ENCODE measurements around the gene STX19. TPM values are rescaled to one million over a fixed set of nuclear protein-coding genes. Genes with fewer than 3 reads are reported as not detected.
"Not testable (repeated sequence)": the region's sequence is repeated elsewhere in the genome, so short reads cannot be mapped to it uniquely, and the experiment has no call there.

Gene STX19
- total and polyA plus RNA-seq, 11 donors: 0.25 TPM; not detected in 10

- Histone ChIP-seq H3K4me1 (peaks cover 0 to 36% (median 11%) of the 10 kb centered on the region in 12 donors), H3K27ac (peak within 1 kb of the TSS; percentile 76 to 97 (median 90)), H3K36me3 (no peaks in the 10 kb centered on the region), H3K9me3 (no peaks in the 10 kb centered on the region), H3K27me3 (no peaks in the 10 kb centered on the region), H3K4me3 (peak within 1 kb of the TSS; percentile 43 to 93 (median 65))
- TF ChIP-seq POLR2A (IDR thresholded peaks at IDR 0.05) (peak in 1 of 2 donors; percentile 72), CTCF (IDR thresholded peaks at IDR 0.05) (peak in 3 of 12 donors; percentile 10 to 18 (median 16))
- DNase-seq (peak; percentile 89 to 93 (median 92)), ATAC-seq (peak; percentile 78 to 98 (median 96))
- intact Hi-C loops (cut with DNase I): loop anchor here in 1 of 10 donors (2.0 kb wide), 1 partner anchor 65 kb away; no protein-coding TSS in a partner anchor
- whole genome bisulfite sequencing, 4 donors: 1% methylated on average over 20 to 53 of the region's 53 CpGs
These were observed 55.0 kb downstream of the STX19 start, which contains the start of gene PROS1 for GRCh38 chr3:93973131-93974126. PROS1 (minus strand) TSS chr3:93973896; CDS start chr3:93973749, 147 bp downstream.

- Histone ChIP-seq H3K4me3 (no peak overlapping the region), H3K9me3 (no peaks in the 10 kb centered on the region), H3K36me3 (peaks cover 0 to 4% (median 0%) of the 10 kb centered on the region in 9 donors), H3K27me3 (no peaks in the 10 kb centered on the region), H3K27ac (peak overlapping the region in 4 of 12 donors; percentile 3 to 35 (median 19)), H3K4me1 (peaks cover 0 to 36% (median 12%) of the 10 kb centered on the region in 12 donors)
- 91 to 96% (median 93%) methylated on average over 1 of the region's 1 CpG for WGBS, 4 donors
- DNase-seq (no peak), ATAC-seq (no peak)
- no peak for TF ChIP-seq CTCF (IDR thresholded peaks at IDR 0.05)
- no peak for TF ChIP-seq POLR2A (IDR thresholded peaks at IDR 0.05)
- intact Hi-C loops (cut with DNase I): no loop called here
These were observed 58.4 kb downstream of the STX19 start for GRCh38 chr3:93969997-93970396.

- intact Hi-C loops (cut with DNase I): no loop called here
- peak in 2 of 4 donors; percentile 11 to 19 for ATAC-seq
These were observed 59.0 kb downstream of the STX19 start for GRCh38 chr3:93969443-93969842.

GRCh38 chr3:93965106-93965505, 63.3 kb downstream of the STX19 start:
- WGBS, 4 donors: 96 to 97% (median 97%) methylated on average over 19 of the region's 19 CpGs
- H3K27me3 ChIP-seq; ATAC-seq; H3K4me3 ChIP-seq; DNase-seq; intact Hi-C loops (cut with DNase I); H3K36me3 ChIP-seq; H3K27ac ChIP-seq; H3K9me3 ChIP-seq: not testable (repeated sequence)
- H3K4me1 ChIP-seq: peaks cover 0 to 16% (median 0%) of the 10 kb centered on the region in 12 donors

More at GRCh38 chr3:93969443-93969842, 59.0 kb downstream of the STX19 start:
- no peak for DNase-seq
- Histone ChIP-seq H3K4me1 (peaks cover 0 to 35% (median 12%) of the 10 kb centered on the region in 12 donors), H3K27ac (peak overlapping the region in 4 of 12 donors; percentile 3 to 35 (median 19)), H3K27me3 (no peaks in the 10 kb centered on the region), H3K36me3 (peaks cover 0 to 4% (median 0%) of the 10 kb centered on the region in 9 donors), H3K4me3 (no peak overlapping the region), H3K9me3 (no peaks in the 10 kb centered on the region)
- WGBS, 4 donors: 43 to 59% (median 49%) methylated on average over 3 of the region's 3 CpGs
- no peak for TF ChIP-seq CTCF (IDR thresholded peaks at IDR 0.05)
- TF ChIP-seq POLR2A (IDR thresholded peaks at IDR 0.05): no peak

Other genes with a start within 250 kb of the STX19 start
- gene PROS1, start 54.7 kb downstream of the STX19 start, total RNA-seq: 100 to 1,000 TPM in 3 of 9 donors, 10 to 100 TPM in 6; 45.9 to 203 (median 69.3) TPM
- gene PROS1, start 54.7 kb downstream of the STX19 start, polyA plus RNA-seq: 10 to 100 TPM; 20.4 to 44.4 TPM
- gene ARL13B, start 48.4 kb downstream of the STX19 start, total RNA-seq: 1 to 10 TPM; 3.1 to 9.0 (median 5.4) TPM
- gene ARL13B, start 48.4 kb downstream of the STX19 start, polyA plus RNA-seq: 1 to 10 TPM; 1.7 to 3.7 TPM
- 1 to 10 TPM; 1.6 to 5.4 (median 3.7) TPM for gene DHFR2, start 34.3 kb upstream of the STX19 start, total RNA-seq
- gene DHFR2, start 34.3 kb upstream of the STX19 start, polyA plus RNA-seq: 1 to 10 TPM; 2.3 to 2.7 TPM
- 10 to 100 TPM in 1 of 9 donors, 1 to 10 TPM in 8; 4.1 to 11.2 (median 7.5) TPM for gene NSUN3, start 34.5 kb upstream of the STX19 start, total RNA-seq
- 1 to 10 TPM; 2.9 to 7.2 TPM for gene NSUN3, start 34.5 kb upstream of the STX19 start, polyA plus RNA-seq

All from heart left ventricle (tissue), 16 donors.